Spinal cord (tissue), 10 donors: ENCODE measurements around the gene CAMTA2. TPM values are rescaled to one million over a fixed set of nuclear protein-coding genes. Genes with fewer than 3 reads are reported as not detected.
A peak's percentile ranks its signal among the peaks of the same experiment; 100 is the strongest.

Experiments
- DNase-seq, 6 donors: peaks; one replicate each; pipeline versions ENCODE4 v3.0.0 to v3.0.0-alpha.2; 2013 to 2015; ENCODE audit warnings: low spot score in 6 of 6, low read depth in 4 of 6
- H3K27ac ChIP-seq: one replicate; pipeline ENCODE4 v1.5.1; 2013; ENCODE audit warnings: low read depth, low read length, control low read depth
- H3K27me3 ChIP-seq: one replicate; pipeline ENCODE4 v1.6.1; 2013; ENCODE audit warnings: low read length; ENCODE audit not compliant: control insufficient read depth, insufficient read depth
- H3K36me3 ChIP-seq: one replicate; pipeline ENCODE4 v1.6.1; 2013; ENCODE audit warnings: low read length; ENCODE audit not compliant: control insufficient read depth, insufficient read depth
- H3K4me1 ChIP-seq: one replicate; pipeline ENCODE4 v1.6.1; 2013; ENCODE audit warnings: low read length; ENCODE audit not compliant: control insufficient read depth, insufficient read depth
- H3K4me3 ChIP-seq: one replicate; pipeline ENCODE4 v1.5.1; 2013; ENCODE audit warnings: low read depth, low read length, control low read depth
- H3K9me3 ChIP-seq: one replicate; pipeline ENCODE4 v1.6.1; 2013; ENCODE audit warnings: low read length; ENCODE audit not compliant: control insufficient read depth, insufficient read depth
- WGBS: methylation state at CpG from one replicate; pipeline ENCODE4 v1.1.5; 2013; ENCODE audit warnings: missing lambda C conversion rate; ENCODE audit not compliant: insufficient coverage; 5-methylcytosine and 5-hydroxymethylcytosine counted together
- polyA plus RNA-seq, 2 donors: library from polyadenylated mRNA; unstranded; fragments of 120-200 nt; gene quantifications; one replicate each; pipeline ENCODE4 v1.2.1, GENCODE V29; 2013; ENCODE audit not compliant: insufficient read length in 2 of 2
- total RNA-seq, 2 donors: library from RNA; depleted of rRNA in 1 of 2; stranded (reverse); fragments of 120-200 nt in 1 of 2; fragments of >200 nt in 1 of 2; gene quantifications; one replicate each; pipeline versions ENCODE4 v1.2.3 to v1.2.4, GENCODE V29; 2013 to 2014
- donor health status: healthy.

Gene CAMTA2
- total and polyA plus RNA-seq, 4 donors = 12.6 to 96.1 (median 52.3) TPM

- no peak overlapping the region for H3K27ac ChIP-seq
Measured at GRCh38 chr17:4970273-4970672, 17.2 kb downstream of the CAMTA2 start.

GRCh38 chr17:4969551-4970173, 17.8 kb downstream of the CAMTA2 start:
- H3K36me3 ChIP-seq = peaks cover 66% of the 10 kb centered on the region
- H3K27ac ChIP-seq = peak overlapping the region; percentile 100

More at GRCh38 chr17:4970273-4970672, 17.2 kb downstream of the CAMTA2 start:
- Histone ChIP-seq H3K36me3 (peaks cover 68% of the 10 kb centered on the region), H3K27me3 (no peaks in the 10 kb centered on the region), H3K4me1 (peaks cover 37% of the 10 kb centered on the region), H3K4me3 (no peak overlapping the region), H3K9me3 (no peaks in the 10 kb centered on the region)
- DNase-seq = no peak
- WGBS = 100% methylated on average over 1 of the region's 8 CpGs

GRCh38 chr17:4969047-4969550, 18.4 kb downstream of the CAMTA2 start:
- Histone ChIP-seq H3K9me3 (no peaks in the 10 kb centered on the region), H3K27ac (peak overlapping the region; percentile 100), H3K27me3 (no peaks in the 10 kb centered on the region), H3K4me3 (peak overlapping the region; percentile 97), H3K4me1 (peaks cover 37% of the 10 kb centered on the region), H3K36me3 (peaks cover 65% of the 10 kb centered on the region)
- 39% methylated on average over 14 of the region's 15 CpGs for WGBS
- DNase-seq = peak in 1 of 6 donors; percentile 24

More at GRCh38 chr17:4969551-4970173, 17.8 kb downstream of the CAMTA2 start:
- Histone ChIP-seq H3K27me3 (no peaks in the 10 kb centered on the region), H3K9me3 (no peaks in the 10 kb centered on the region), H3K4me1 (peaks cover 37% of the 10 kb centered on the region), H3K4me3 (peak overlapping the region; percentile 97)
- DNase-seq = no peak
- 89% methylated on average over 14 of the region's 16 CpGs for WGBS

GRCh38 chr17:4968486-4969046, 18.9 kb downstream of the CAMTA2 start:
- Histone ChIP-seq H3K36me3 (peaks cover 59% of the 10 kb centered on the region), H3K27ac (peak overlapping the region; percentile 100), H3K4me3 (peak overlapping the region; percentile 97), H3K4me1 (peaks cover 37% of the 10 kb centered on the region), H3K27me3 (no peaks in the 10 kb centered on the region), H3K9me3 (no peaks in the 10 kb centered on the region)
- 7% methylated on average over 21 of the region's 23 CpGs for WGBS
- peak in 2 of 6 donors; percentile 46 to 69 for DNase-seq

GRCh38 chr17:4967539-4968485, 19.7 kb downstream of the CAMTA2 start, which contains the start of gene SPAG7:
SPAG7 (minus strand) TSS chr17:4967817; CDS start chr17:4967804, 13 bp downstream.
- Histone ChIP-seq H3K27me3 (no peaks in the 10 kb centered on the region), H3K4me3 (peak within 1 kb of the TSS; percentile 97), H3K27ac (peak within 1 kb of the TSS; percentile 100), H3K36me3 (peaks cover 52% of the 10 kb centered on the region), H3K9me3 (no peaks in the 10 kb centered on the region), H3K4me1 (peaks cover 37% of the 10 kb centered on the region)
- 0% methylated on average over 49 of the region's 66 CpGs for WGBS
- DNase-seq = peak; percentile 92 to 100 (median 98)

GRCh38 chr17:4966844-4967538, 20.5 kb downstream of the CAMTA2 start:
- H3K27me3 ChIP-seq = no peaks in the 10 kb centered on the region
- 0% methylated on average over 35 of the region's 42 CpGs for WGBS
- peak overlapping the region; percentile 100 for H3K27ac ChIP-seq
- H3K4me3 ChIP-seq = peak overlapping the region; percentile 97
- H3K9me3 ChIP-seq = no peaks in the 10 kb centered on the region
- H3K36me3 ChIP-seq = peaks cover 44% of the 10 kb centered on the region
- peak; percentile 96 to 100 (median 98) for DNase-seq
- peaks cover 37% of the 10 kb centered on the region for H3K4me1 ChIP-seq

- WGBS = 96% methylated on average over 6 of the region's 15 CpGs
- Histone ChIP-seq H3K27ac (no peak overlapping the region), H3K4me1 (peaks cover 37% of the 10 kb centered on the region), H3K9me3 (no peaks in the 10 kb centered on the region), H3K27me3 (no peaks in the 10 kb centered on the region), H3K4me3 (no peak overlapping the region), H3K36me3 (peaks cover 36% of the 10 kb centered on the region)
- no peak for DNase-seq
Measured at GRCh38 chr17:4965311-4965986, 22.0 kb downstream of the CAMTA2 start.

GRCh38 chr17:4960279-4960922, 27.1 kb downstream of the CAMTA2 start:
- no peaks in the 10 kb centered on the region for H3K9me3 ChIP-seq
- H3K4me1 ChIP-seq = no peaks in the 10 kb centered on the region
- DNase-seq = no peak
- H3K36me3 ChIP-seq = peaks cover 45% of the 10 kb centered on the region
- 73% methylated on average over 8 of the region's 9 CpGs for WGBS
- H3K27me3 ChIP-seq = no peaks in the 10 kb centered on the region
- H3K27ac ChIP-seq = no peak overlapping the region
- H3K4me3 ChIP-seq = no peak overlapping the region
